Natural killer cell (primary cell): Measurements from ENCODE around the gene KRTAP10-1. TPM values are rescaled to one million over a fixed set of nuclear protein-coding genes. Genes with fewer than 3 reads are reported as not detected.

Experiments
- ATAC-seq, 3 donors: fragments of 150-1000 bp in 2 of 3; fragments of 200-7000 bp in 1 of 3; cut with Tn5 transposase; 1 replicate in 1 of 3; 2 replicates in 2 of 3; pipeline ENCODE4 v1.10.0; 2021; ENCODE audit warnings: mild to moderate bottlenecking in 2 of 3, moderate library complexity in 2 of 3
- DNase-seq, 2 donors: peaks; one replicate each; pipeline versions ENCODE4 v3.0.0 to v3.0.0-alpha.2; 2013 to 2021; ENCODE audit warnings: mixed read lengths in 1 of 2
- H3K27ac ChIP-seq: one replicate; pipeline ENCODE4 v1.5.1; 2013; ENCODE audit warnings: mild to moderate bottlenecking, low read length
- H3K27me3 ChIP-seq: one replicate; pipeline ENCODE4 v1.6.1; 2013; ENCODE audit warnings: low read length; ENCODE audit not compliant: control insufficient read depth, insufficient read depth
- H3K36me3 ChIP-seq: one replicate; pipeline ENCODE4 v1.6.1; 2013; ENCODE audit warnings: low read length; ENCODE audit not compliant: control insufficient read depth, insufficient read depth
- H3K4me1 ChIP-seq: one replicate; pipeline ENCODE4 v1.6.1; 2013; ENCODE audit warnings: low read length; ENCODE audit not compliant: control insufficient read depth, insufficient read depth
- H3K4me3 ChIP-seq: one replicate; pipeline ENCODE4 v1.5.1; 2013; ENCODE audit warnings: low read length
- H3K9me3 ChIP-seq: one replicate; pipeline ENCODE4 v1.6.1; 2013; ENCODE audit warnings: low read length; ENCODE audit not compliant: control insufficient read depth, insufficient read depth
- H3K27ac Mint-ChIP-seq, 2 donors: one replicate each; pipeline ENCODE4 v1.8.0; 2022; ENCODE audit warnings: mild to moderate bottlenecking in 2 of 2, mixed read lengths in 2 of 2, moderate library complexity in 1 of 2
- H3K27me3 Mint-ChIP-seq, 2 donors: one replicate each; pipeline ENCODE4 v1.8.0; 2022; ENCODE audit warnings: low read depth in 2 of 2, mixed read lengths in 2 of 2
- H3K36me3 Mint-ChIP-seq: one replicate; pipeline ENCODE4 v1.8.0; 2022; ENCODE audit warnings: mixed read lengths
- H3K4me1 Mint-ChIP-seq, 2 donors: one replicate each; pipeline ENCODE4 v1.8.0; 2022; ENCODE audit warnings: mixed read lengths in 2 of 2
- H3K4me3 Mint-ChIP-seq: one replicate; pipeline ENCODE4 v1.8.0; 2022; ENCODE audit warnings: mild to moderate bottlenecking, moderate library complexity, mixed read lengths
- H3K9me3 Mint-ChIP-seq, 2 donors: one replicate each; pipeline ENCODE4 v1.8.0; 2022; ENCODE audit warnings: mixed read lengths in 2 of 2
- WGBS: methylation state at CpG from one replicate; pipeline ENCODE4 v1.1.7; 2013; ENCODE audit warnings: missing lambda C conversion rate; ENCODE audit not compliant: insufficient coverage; 5-methylcytosine and 5-hydroxymethylcytosine counted together
- intact Hi-C: fragments of 100-400 bp; cut with micrococcal nuclease; formaldehyde crosslinking; loops from one replicate; pipeline ENCODE4 v1.14.2; 2022
- total RNA-seq, 4 donors: library from RNA; stranded (reverse); fragments of 120-200 nt in 1 of 4; gene quantifications; one replicate each; pipeline versions ENCODE4 v1.2.3 to v1.2.4, GENCODE V29; 2013 to 2022
- TF ChIP-seq, protein P1 (sequence below): fragments of 200-600 bp; IDR thresholded peaks from one replicate; pipeline ENCODE4 v1.8.0; 2022; ENCODE audit warnings: antibody characterized with exemption

The KRTAP10-1 gene
- total RNA-seq, 3 donors from 2014 or later (not counting 1 experiment from before 2014, with no cell fraction given), result not detected

DNA sequence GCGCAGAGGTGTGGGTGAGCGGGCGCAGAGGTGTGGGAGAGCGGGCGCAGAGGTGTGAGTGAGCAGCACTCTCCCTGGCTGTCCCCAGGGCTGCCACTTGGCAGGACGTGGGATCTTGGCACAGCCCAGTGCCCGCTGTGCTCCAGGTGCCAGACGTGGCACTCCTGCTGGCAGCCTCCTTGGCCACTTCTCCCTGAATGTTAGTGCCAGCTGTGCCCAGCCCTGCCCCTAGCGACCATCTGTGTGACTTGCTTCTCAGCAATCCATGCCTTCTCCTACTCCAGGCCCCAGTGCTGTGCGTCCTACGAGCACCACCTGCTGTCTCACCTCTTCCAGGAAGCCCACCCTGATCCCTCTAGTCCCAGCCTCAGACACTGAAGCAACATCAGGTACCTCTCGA lies 30.5 kb downstream of the KRTAP10-1 start:
- 82% methylated on average over 12 of the region's 12 CpGs for WGBS
- H3K27me3 Mint-ChIP-seq, result peaks cover 0 to 3% of the 10 kb centered on the region in 2 donors
- no peaks in the 10 kb centered on the region for H3K9me3 Mint-ChIP-seq
- Histone ChIP-seq H3K27ac (no peak overlapping the region), H3K9me3 (no peaks in the 10 kb centered on the region), H3K4me1 (peaks cover 14% of the 10 kb centered on the region), H3K27me3 (no peaks in the 10 kb centered on the region), H3K4me3 (no peak overlapping the region), H3K36me3 (no peaks in the 10 kb centered on the region)
- intact Hi-C loops, result no loop called here
- DNase-seq, result peak in 1 of 2 donors; percentile 12
- no peaks in the 10 kb centered on the region for H3K36me3 Mint-ChIP-seq
- H3K27ac Mint-ChIP-seq, result no peak overlapping the region
- no peak overlapping the region for H3K4me3 Mint-ChIP-seq
- TF ChIP-seq, protein P1, sequence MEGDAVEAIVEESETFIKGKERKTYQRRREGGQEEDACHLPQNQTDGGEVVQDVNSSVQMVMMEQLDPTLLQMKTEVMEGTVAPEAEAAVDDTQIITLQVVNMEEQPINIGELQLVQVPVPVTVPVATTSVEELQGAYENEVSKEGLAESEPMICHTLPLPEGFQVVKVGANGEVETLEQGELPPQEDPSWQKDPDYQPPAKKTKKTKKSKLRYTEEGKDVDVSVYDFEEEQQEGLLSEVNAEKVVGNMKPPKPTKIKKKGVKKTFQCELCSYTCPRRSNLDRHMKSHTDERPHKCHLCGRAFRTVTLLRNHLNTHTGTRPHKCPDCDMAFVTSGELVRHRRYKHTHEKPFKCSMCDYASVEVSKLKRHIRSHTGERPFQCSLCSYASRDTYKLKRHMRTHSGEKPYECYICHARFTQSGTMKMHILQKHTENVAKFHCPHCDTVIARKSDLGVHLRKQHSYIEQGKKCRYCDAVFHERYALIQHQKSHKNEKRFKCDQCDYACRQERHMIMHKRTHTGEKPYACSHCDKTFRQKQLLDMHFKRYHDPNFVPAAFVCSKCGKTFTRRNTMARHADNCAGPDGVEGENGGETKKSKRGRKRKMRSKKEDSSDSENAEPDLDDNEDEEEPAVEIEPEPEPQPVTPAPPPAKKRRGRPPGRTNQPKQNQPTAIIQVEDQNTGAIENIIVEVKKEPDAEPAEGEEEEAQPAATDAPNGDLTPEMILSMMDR, result no peak
- peaks cover 0 to 5% of the 10 kb centered on the region in 2 donors for H3K4me1 Mint-ChIP-seq
- no peak for ATAC-seq

DNA sequence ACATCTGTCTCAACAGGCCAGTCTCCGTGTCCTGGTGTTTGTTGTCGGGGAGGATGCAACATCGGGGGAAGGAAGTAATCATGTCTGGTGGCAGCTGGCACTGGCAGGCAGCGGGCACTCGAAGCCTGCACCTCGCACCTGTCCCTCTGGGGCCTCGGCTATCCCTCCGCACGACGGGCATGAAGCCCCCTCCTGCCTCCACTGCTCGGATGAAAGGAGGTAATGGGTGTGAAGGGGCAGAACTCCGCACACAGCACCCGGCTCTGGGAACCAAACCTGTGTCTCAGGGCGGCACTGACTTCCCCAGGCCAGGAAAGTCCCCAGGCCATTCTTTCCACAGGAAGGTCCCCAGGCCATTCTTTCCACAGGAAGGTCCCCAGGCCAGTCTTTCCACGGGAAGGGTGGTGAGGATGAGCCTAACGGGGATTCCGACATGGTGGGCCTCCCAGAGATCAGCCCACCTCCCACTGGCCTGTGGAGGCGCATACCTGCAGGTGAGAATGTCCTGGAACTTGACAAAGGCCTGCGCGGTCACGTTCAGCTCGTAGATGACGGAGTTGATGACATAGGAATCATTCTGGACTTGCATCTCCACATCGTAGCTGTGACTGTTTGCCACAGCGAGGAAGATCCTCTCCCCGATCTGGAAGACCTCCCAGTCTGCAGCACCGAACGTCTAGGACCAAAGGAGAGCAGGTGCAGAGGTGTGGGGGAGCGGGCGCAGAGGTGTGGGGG lies 31.1 kb downstream of the KRTAP10-1 start:
- peaks cover 0 to 3% of the 10 kb centered on the region in 2 donors for H3K27me3 Mint-ChIP-seq
- no peak overlapping the region for H3K4me3 Mint-ChIP-seq
- ATAC-seq (no peak), DNase-seq (no peak)
- TF ChIP-seq, protein P1, result no peak
- Histone ChIP-seq H3K36me3 (no peaks in the 10 kb centered on the region), H3K9me3 (no peaks in the 10 kb centered on the region), H3K27ac (no peak overlapping the region), H3K27me3 (no peaks in the 10 kb centered on the region), H3K4me1 (peaks cover 18% of the 10 kb centered on the region), H3K4me3 (no peak overlapping the region)
- H3K36me3 Mint-ChIP-seq, result no peaks in the 10 kb centered on the region
- no peak overlapping the region for H3K27ac Mint-ChIP-seq
- H3K4me1 Mint-ChIP-seq, result peaks cover 0 to 9% of the 10 kb centered on the region in 2 donors
- WGBS, result 87% methylated on average over 30 of the region's 30 CpGs
- intact Hi-C loops, result no loop called here
- no peaks in the 10 kb centered on the region for H3K9me3 Mint-ChIP-seq

DNA sequence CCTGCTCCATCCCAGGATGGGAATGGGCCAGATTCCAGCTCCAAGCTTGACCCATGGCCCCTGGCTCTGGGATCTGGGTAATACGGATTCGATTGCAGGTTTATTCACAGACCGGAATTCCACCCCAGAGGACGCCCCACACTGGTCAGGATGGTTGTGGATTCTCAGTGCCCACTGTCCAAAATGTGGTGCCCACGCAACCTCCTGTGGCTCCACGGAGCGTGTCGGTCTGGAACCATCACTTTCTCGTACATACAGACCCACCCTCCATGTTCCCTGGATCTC lies 31.6 kb downstream of the KRTAP10-1 start:
- DNase-seq (no peak), ATAC-seq (no peak)
- Histone ChIP-seq H3K9me3 (no peaks in the 10 kb centered on the region), H3K36me3 (no peaks in the 10 kb centered on the region), H3K4me3 (no peak overlapping the region), H3K27me3 (no peaks in the 10 kb centered on the region), H3K27ac (no peak overlapping the region), H3K4me1 (peaks cover 20% of the 10 kb centered on the region)
- TF ChIP-seq, protein P1, result no peak
- H3K27me3 Mint-ChIP-seq, result peaks cover 0 to 3% of the 10 kb centered on the region in 2 donors
- 81% methylated on average over 9 of the region's 9 CpGs for WGBS
- peaks cover 0 to 11% of the 10 kb centered on the region in 2 donors for H3K4me1 Mint-ChIP-seq
- no peak overlapping the region for H3K27ac Mint-ChIP-seq
- H3K4me3 Mint-ChIP-seq, result no peak overlapping the region
- no peaks in the 10 kb centered on the region for H3K9me3 Mint-ChIP-seq
- H3K36me3 Mint-ChIP-seq, result no peaks in the 10 kb centered on the region
- intact Hi-C loops, result no loop called here
